SH-SY5Y (cell line): ENCODE data around the gene SPPL2B.

Source experiments
- GATA2 ChIP-seq: IDR thresholded peaks from 2 replicates; pipeline ENCODE4 v1.6.1; 2011; ENCODE audit warnings: mild to moderate bottlenecking, low read depth, low read length
- GATA3 ChIP-seq: IDR thresholded peaks from 2 replicates; pipeline ENCODE4 v1.6.1; 2011; ENCODE audit warnings: low read depth, mild to moderate bottlenecking, low read length, moderate library complexity

DNA sequence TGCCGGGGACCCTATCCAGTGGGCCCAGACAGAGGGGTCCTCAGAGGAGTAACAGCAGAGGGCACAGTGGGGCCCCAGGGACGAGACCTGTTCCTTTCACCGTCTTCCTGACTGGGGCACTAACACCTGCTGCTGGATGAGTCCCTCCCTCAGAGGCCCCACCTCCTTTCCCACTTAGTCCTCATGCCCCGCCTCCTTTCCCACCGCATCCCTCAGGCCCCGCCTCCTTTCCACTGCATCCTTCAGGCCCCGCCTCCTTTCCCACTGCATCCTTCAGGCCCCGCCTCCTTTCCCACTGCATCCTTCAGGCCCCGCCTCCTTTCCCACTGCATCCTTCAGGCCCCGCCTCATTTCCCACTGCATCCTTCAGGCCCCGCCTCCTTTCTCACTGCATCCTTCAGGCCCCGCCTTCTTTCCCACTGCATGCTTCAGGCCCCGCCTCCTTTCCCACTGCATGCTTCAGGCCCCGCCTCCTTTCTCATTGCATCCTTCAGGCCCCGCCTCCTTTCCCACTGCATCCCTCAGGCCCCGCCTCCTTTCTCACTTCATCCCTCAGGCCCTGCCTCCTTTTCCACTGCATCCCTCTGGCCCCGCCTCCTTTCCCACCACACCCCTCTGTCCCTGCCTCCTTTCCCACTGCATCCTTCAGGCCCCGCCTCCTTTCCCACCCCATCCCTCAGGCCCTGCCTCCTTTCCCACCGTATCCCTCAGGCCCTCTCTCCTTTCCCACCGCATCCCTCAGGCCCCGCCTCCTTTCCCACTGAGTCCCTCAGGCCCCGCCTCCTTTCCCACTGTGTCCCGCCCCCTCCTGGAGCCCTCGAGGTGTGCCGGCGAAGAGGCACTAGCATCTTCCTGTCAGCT is 6.7 kb downstream of the SPPL2B start:
- TF ChIP-seq GATA2 (no peak), GATA3 (no peak)
